ENCODE measurements around the gene SPECC1. TPM values are rescaled to one million over a fixed set of nuclear protein-coding genes. Genes with fewer than 3 reads are reported as not detected.
"Not testable (repeated sequence)": the region's sequence is repeated elsewhere in the genome, so short reads cannot be mapped to it uniquely, and the experiment has no call there.

The SPECC1 gene
- total RNA-seq, 1 experiment from 2014 or later, result 103 TPM

- TF ChIP-seq ARID4B (CRISPR knock-in tag; IDR thresholded peaks at IDR 0.05; ENCODE audit: borderline replicate concordance) (no peak), NFYB (CRISPR knock-in tag; conservative IDR thresholded peaks at IDR 0.05; ENCODE audit: low read depth) (no peak), ZNF121 (CRISPR knock-in tag; IDR thresholded peaks at IDR 0.05) (no peak)
Observed at GRCh38 chr17:20033415-20033814, 24.3 kb downstream of the SPECC1 start (continued).

DNA sequence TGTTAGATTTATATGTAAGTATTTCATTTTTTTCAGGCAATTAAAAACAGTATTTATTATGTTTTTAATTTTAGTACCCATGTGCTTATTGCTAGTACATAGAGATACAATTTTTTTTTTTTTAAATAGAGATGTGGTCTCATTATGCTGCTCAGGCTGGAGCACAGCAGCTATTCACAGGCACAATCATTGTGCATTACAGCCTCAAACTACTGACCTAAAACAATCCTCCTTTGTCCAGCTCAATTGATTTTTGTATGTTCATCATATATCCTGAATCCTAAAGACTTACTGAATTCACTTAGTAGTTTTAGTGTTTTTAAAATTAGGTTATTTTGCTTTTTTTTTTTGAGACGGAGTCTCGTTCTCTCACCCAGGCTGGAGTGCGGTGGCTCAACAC is 26.3 kb downstream of the SPECC1 start:
- Mint-ChIP-seq H3K27ac (no peak overlapping the region), H3K4me3 (no peak overlapping the region), H3K4me1 (peaks cover 3% of the 10 kb centered on the region; the same call in 1 of the 2 replicates), H3K36me3 (no peaks in the 10 kb centered on the region), H3K9me3 (no peaks in the 10 kb centered on the region), H3K27me3 (ENCODE audit: low read depth) (no peaks in the 10 kb centered on the region)
- ChIA-PET CTCF (no interaction called here), POLR2A (no interaction called here)
- TF ChIP-seq ZNF281 (CRISPR knock-in tag; IDR thresholded peaks at IDR 0.05), result no peak
- TF ChIP-seq CREB1 (CRISPR knock-in tag; IDR thresholded peaks at IDR 0.05), result no peak
- TF ChIP-seq, protein P1, sequence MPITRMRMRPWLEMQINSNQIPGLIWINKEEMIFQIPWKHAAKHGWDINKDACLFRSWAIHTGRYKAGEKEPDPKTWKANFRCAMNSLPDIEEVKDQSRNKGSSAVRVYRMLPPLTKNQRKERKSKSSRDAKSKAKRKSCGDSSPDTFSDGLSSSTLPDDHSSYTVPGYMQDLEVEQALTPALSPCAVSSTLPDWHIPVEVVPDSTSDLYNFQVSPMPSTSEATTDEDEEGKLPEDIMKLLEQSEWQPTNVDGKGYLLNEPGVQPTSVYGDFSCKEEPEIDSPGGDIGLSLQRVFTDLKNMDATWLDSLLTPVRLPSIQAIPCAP (CRISPR knock-in tag; IDR thresholded peaks at IDR 0.05), result no peak
- TF ChIP-seq ZNF317 (CRISPR knock-in tag; IDR thresholded peaks at IDR 0.05; ENCODE audit: borderline replicate concordance, low read depth), result no peak
- no peak for TF ChIP-seq NFATC4 (CRISPR knock-in tag; IDR thresholded peaks at IDR 0.05)
- TF ChIP-seq SMAD4 (CRISPR knock-in tag; IDR thresholded peaks at IDR 0.05), result no peak
- no peak for TF ChIP-seq NR3C1 (CRISPR knock-in tag; conservative IDR thresholded peaks at IDR 0.05; ENCODE audit: low read depth)
- TF ChIP-seq ETV6 (CRISPR knock-in tag; IDR thresholded peaks at IDR 0.05), result no peak
- no peak for TF ChIP-seq ZNF671 (CRISPR knock-in tag; IDR thresholded peaks at IDR 0.05)
- no peak for TF ChIP-seq TEAD1 (CRISPR knock-in tag; IDR thresholded peaks at IDR 0.05)
- TF ChIP-seq ZNF232 (CRISPR knock-in tag; IDR thresholded peaks at IDR 0.05), result no peak
- TF ChIP-seq FOXP1 (CRISPR knock-in tag; IDR thresholded peaks at IDR 0.05; ENCODE audit: borderline replicate concordance), result no peak
- DNase-seq (ENCODE audit: low spot score) (no peak), ATAC-seq (no peak)

DNA sequence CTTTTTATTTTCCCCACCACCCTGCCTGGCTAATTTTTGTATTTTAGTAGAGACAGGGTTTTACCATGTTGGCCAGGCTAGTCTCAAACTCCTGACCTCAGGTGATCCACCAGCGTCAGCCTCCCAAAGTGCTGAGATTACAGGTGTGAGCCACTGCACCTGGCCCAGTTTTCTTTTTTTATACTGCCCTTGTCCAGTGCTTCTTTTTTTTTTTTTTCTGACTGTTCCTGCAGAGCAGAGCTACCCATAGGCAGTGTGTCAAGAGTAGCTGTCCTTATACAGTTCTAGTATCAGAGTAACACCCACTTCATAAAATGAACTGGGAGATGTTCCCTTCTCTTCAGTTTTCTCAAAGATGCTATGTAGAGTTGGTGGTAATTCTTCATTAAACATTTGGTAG is 28.1 kb downstream of the SPECC1 start:
- ATAC-seq; H3K4me1 Mint-ChIP-seq; H3K36me3 Mint-ChIP-seq; H3K27ac Mint-ChIP-seq; H3K4me3 Mint-ChIP-seq; H3K9me3 Mint-ChIP-seq; H3K27me3 Mint-ChIP-seq (ENCODE audit: low read depth); DNase-seq (ENCODE audit: low spot score); POLR2A ChIA-PET: not testable (repeated sequence)
- CTCF ChIA-PET, result interaction anchor here (1.0 kb wide), 1 partner anchor 28 kb away, joined by 4 read pairs; the partner anchor contains the start of gene SPECC1

GRCh38 chr17:20039037-20039436 is 29.9 kb downstream of the SPECC1 start:
- Mint-ChIP-seq H3K4me3 (no peak overlapping the region), H3K27ac (no peak overlapping the region), H3K36me3 (no peaks in the 10 kb centered on the region), H3K4me1 (no peaks in the 10 kb centered on the region), H3K9me3 (no peaks in the 10 kb centered on the region), H3K27me3 (ENCODE audit: low read depth) (no peaks in the 10 kb centered on the region)
- TF ChIP-seq CREB1 (CRISPR knock-in tag; IDR thresholded peaks at IDR 0.05), result no peak
- TF ChIP-seq EMX1 (CRISPR knock-in tag; IDR thresholded peaks at IDR 0.05), result no peak
- TF ChIP-seq MYBL2 (CRISPR knock-in tag; IDR thresholded peaks at IDR 0.05), result no peak
- TF ChIP-seq OVOL2 (CRISPR knock-in tag; IDR thresholded peaks at IDR 0.05; ENCODE audit: borderline replicate concordance), result no peak
- TF ChIP-seq, protein P2, sequence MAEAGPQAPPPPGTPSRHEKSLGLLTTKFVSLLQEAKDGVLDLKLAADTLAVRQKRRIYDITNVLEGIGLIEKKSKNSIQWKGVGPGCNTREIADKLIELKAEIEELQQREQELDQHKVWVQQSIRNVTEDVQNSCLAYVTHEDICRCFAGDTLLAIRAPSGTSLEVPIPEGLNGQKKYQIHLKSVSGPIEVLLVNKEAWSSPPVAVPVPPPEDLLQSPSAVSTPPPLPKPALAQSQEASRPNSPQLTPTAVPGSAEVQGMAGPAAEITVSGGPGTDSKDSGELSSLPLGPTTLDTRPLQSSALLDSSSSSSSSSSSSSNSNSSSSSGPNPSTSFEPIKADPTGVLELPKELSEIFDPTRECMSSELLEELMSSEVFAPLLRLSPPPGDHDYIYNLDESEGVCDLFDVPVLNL (CRISPR knock-in tag; IDR thresholded peaks at IDR 0.05; ENCODE audit: borderline replicate concordance, low read depth), result no peak
- no peak for TF ChIP-seq STAT6 (CRISPR knock-in tag; conservative IDR thresholded peaks at IDR 0.05; ENCODE audit: low read depth)
- DNase-seq (ENCODE audit: low spot score) (no peak), ATAC-seq (no peak)
- POLR2A ChIA-PET, result no interaction called here
- CTCF ChIA-PET, result no interaction called here
